ENCODE data around the gene LHX4. TPM values are rescaled to one million over a fixed set of nuclear protein-coding genes. Genes with fewer than 3 reads are reported as not detected.
A peak's percentile ranks its signal among the peaks of the same experiment; 100 is the strongest.

Gene LHX4
- total RNA-seq, 2 donors from 2014 or later: not detected

DNA sequence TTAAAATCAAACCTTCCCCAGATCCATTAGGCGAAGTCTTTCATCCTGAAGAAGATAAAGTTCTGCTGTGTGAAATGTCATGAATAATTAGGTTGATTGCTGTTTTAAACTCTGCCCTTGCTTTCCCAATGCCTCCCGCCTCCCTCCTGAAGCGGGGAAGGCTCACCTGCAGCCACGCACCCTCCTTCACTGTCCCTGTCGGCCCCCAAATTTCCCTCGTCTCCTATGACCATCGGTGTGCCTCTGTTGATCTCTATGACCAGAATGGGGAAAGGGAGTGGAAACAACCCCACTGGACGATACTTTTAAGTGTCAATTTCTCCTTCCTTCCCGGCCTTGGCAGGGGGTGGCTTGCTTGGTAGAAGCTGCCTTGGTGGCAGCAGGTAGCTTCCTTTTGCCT, 35.1 kb downstream of the LHX4 start:
- H3K4me1 Mint-ChIP-seq: peaks cover 3% of the 10 kb centered on the region
- no peak overlapping the region for H3K4me3 Mint-ChIP-seq
- DNase-seq: no peak
- no peaks in the 10 kb centered on the region for H3K9me3 ChIP-seq (ENCODE audit: control insufficient read depth, low read length, poor library complexity, severe bottlenecking)
- peak overlapping the region; percentile 21 for H3K27ac Mint-ChIP-seq
- ATAC-seq: no peak
- H3K36me3 Mint-ChIP-seq (ENCODE audit: low read depth): no peaks in the 10 kb centered on the region
- H3K27me3 Mint-ChIP-seq: no peaks in the 10 kb centered on the region

DNA sequence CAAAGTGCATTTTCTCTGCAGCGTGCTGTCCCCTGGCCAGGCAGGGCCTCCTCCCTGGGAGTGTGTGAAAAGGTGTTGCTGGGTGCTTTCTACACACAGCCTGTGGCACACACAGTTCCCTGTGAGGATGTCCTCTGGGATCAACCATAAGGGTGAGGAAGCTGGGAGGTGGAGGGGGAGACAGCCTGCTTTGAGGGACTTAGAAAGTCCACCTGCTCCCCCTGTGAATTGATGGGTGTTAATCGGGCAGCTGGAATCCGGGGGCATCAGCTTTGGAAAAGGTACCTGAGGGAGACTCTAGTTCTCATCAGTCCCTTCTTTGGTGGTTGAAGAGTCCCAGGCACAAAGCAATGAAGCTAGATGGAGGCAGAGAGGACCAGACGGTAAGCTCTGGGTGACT, 35.8 kb downstream of the LHX4 start:
- no peaks in the 10 kb centered on the region for H3K9me3 ChIP-seq (ENCODE audit: control insufficient read depth, low read length, poor library complexity, severe bottlenecking)
- Mint-ChIP-seq H3K36me3 (ENCODE audit: low read depth) (no peaks in the 10 kb centered on the region), H3K27me3 (no peaks in the 10 kb centered on the region), H3K4me3 (no peak overlapping the region), H3K27ac (no peak overlapping the region), H3K4me1 (peaks cover 3% of the 10 kb centered on the region)
- ATAC-seq (no peak), DNase-seq (no peak)

- Mint-ChIP-seq H3K4me3 (no peak overlapping the region), H3K27me3 (no peaks in the 10 kb centered on the region), H3K36me3 (ENCODE audit: low read depth) (no peaks in the 10 kb centered on the region), H3K27ac (no peak overlapping the region), H3K4me1 (peaks cover 3% of the 10 kb centered on the region)
- no peaks in the 10 kb centered on the region for H3K9me3 ChIP-seq (ENCODE audit: control insufficient read depth, low read length, poor library complexity, severe bottlenecking)
- no peak for DNase-seq
- no peak for ATAC-seq
Observed at GRCh38 chr1:180266275-180267210, 36.5 kb downstream of the LHX4 start.

- H3K27me3 Mint-ChIP-seq: no peaks in the 10 kb centered on the region
- H3K4me3 Mint-ChIP-seq: no peak overlapping the region
- H3K27ac Mint-ChIP-seq: no peak overlapping the region
- DNase-seq (no peak), ATAC-seq (no peak)
- peaks cover 3% of the 10 kb centered on the region for H3K4me1 Mint-ChIP-seq
- H3K36me3 Mint-ChIP-seq (ENCODE audit: low read depth): no peaks in the 10 kb centered on the region
- no peaks in the 10 kb centered on the region for H3K9me3 ChIP-seq (ENCODE audit: control insufficient read depth, low read length, poor library complexity, severe bottlenecking)
Observed at GRCh38 chr1:180267211-180267561, 37.1 kb downstream of the LHX4 start.

GRCh38 chr1:180267761-180268555, 37.9 kb downstream of the LHX4 start:
- H3K27me3 Mint-ChIP-seq: no peaks in the 10 kb centered on the region
- no peak overlapping the region for H3K4me3 Mint-ChIP-seq
- H3K9me3 ChIP-seq (ENCODE audit: control insufficient read depth, low read length, poor library complexity, severe bottlenecking): no peaks in the 10 kb centered on the region
- ATAC-seq: no peak
- H3K36me3 Mint-ChIP-seq (ENCODE audit: low read depth): peaks cover 1% of the 10 kb centered on the region
- H3K27ac Mint-ChIP-seq: no peak overlapping the region
- peaks cover 3% of the 10 kb centered on the region for H3K4me1 Mint-ChIP-seq
- DNase-seq: no peak

DNA sequence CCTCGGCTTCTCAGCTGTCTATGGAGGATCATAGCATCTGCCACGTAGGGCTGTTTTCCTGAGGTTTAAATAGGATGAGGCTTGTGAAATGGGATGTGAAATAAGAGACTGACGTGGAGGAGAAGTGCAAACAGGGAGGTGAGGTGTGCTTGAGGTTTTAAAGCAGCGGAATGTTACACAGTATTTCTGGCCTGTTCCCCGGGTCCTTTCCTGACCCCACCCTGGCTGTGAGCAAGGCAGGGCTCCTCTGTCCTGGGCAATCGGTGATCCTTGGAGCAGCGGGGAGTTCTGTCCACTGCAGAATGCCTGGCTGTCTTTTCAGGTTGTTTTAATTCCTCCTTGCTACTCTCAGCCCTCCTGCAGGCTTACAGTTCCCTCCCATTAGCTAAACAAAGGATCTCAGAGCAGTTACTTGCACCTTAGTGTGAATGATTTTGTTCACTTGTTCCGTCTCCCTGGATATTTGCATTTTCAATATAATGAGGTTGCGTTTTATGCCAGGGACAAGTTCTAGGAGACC, 38.6 kb downstream of the LHX4 start:
- ATAC-seq (no peak), DNase-seq (no peak)
- Mint-ChIP-seq H3K4me1 (peaks cover 3% of the 10 kb centered on the region), H3K27me3 (no peaks in the 10 kb centered on the region), H3K27ac (no peak overlapping the region), H3K36me3 (ENCODE audit: low read depth) (peaks cover 2% of the 10 kb centered on the region), H3K4me3 (no peak overlapping the region)
- no peaks in the 10 kb centered on the region for H3K9me3 ChIP-seq (ENCODE audit: control insufficient read depth, low read length, poor library complexity, severe bottlenecking)

DNA sequence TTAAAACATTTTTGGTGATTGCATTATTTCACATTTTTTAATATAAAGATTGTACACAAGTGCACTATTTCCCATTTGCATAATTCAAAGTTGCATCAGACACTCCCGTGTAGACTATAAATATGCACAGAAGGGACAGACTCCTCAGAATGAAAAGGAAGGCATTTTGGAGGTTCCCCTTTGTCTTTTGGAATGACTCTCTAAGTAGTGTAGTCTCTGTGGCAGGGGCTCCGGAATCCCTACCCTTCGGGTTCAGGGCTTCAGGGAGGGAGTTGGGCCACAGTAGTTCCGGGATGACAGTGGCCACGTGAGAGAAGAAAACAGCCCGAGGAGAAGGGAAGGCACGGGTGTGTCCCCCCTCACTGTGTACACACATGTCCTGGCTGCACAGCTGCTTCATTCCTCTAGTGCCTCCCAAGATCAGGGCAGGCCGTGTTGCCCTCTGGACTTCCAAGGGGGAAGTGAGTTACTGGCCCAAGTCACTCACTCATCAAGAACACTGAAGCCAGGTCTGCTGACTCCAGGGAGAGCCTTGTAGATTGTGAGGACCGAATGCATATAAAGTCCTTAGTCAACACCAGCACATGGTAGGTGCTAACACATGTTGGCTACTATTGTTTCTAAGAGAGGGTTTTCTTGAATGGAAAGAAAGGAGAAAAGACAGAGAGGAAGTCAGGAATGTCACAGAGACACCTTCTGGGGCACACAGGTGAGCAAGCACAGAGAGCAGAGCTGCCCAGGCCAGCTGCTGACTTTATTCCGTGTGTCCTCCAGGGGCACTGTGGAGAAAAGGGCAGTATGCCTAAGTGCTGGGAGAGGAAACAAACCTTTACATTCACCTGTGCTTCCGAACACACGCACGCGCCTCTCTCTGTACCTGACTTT, 39.8 kb downstream of the LHX4 start:
- DNase-seq (no peak), ATAC-seq (no peak)
- H3K36me3 Mint-ChIP-seq (ENCODE audit: low read depth): peaks cover 2% of the 10 kb centered on the region
- H3K9me3 ChIP-seq (ENCODE audit: control insufficient read depth, low read length, poor library complexity, severe bottlenecking): no peaks in the 10 kb centered on the region
- H3K4me1 Mint-ChIP-seq: peaks cover 3% of the 10 kb centered on the region
- H3K4me3 Mint-ChIP-seq: no peak overlapping the region
- no peaks in the 10 kb centered on the region for H3K27me3 Mint-ChIP-seq
- peak overlapping the region; percentile 34 for H3K27ac Mint-ChIP-seq

DNA sequence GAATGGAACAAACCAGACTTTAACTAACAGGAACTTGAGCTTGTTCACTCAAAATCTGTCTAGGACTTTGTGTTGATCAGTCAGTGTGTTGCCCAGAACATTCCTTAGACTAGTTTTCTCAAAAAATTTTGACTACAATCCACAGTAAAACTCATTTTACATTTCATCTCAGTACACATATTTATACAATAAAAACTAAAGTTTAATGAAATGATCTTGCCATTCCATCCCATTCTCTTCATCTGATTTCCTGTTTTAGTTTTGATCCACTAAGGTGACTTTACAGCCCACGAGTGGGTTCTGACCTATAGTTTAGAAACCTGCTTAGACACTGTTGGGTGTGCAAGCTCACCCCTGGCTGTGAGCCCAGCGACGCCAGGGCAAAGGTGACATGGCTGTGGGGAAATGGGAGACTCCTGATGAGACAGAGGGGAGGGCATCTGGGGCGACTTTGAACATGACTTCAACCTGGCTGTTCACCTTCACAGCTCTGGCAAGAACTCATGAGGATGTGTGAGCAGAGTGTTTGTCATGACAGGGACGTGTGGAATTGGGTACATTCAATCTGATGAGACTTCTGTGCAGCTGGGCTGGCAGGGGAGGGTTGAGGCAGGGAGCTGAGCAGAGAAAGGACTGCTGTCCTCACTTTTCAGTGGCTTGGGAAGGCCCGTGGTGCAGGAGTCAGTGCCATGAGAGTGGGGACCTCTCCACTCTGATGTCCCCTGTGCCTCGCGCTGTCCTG, 40.6 kb downstream of the LHX4 start:
- peaks cover 2% of the 10 kb centered on the region for H3K36me3 Mint-ChIP-seq (ENCODE audit: low read depth)
- no peak for DNase-seq
- peak overlapping the region; percentile 34 for H3K27ac Mint-ChIP-seq
- no peaks in the 10 kb centered on the region for H3K27me3 Mint-ChIP-seq
- no peaks in the 10 kb centered on the region for H3K9me3 ChIP-seq (ENCODE audit: control insufficient read depth, low read length, poor library complexity, severe bottlenecking)
- no peak overlapping the region for H3K4me3 Mint-ChIP-seq
- H3K4me1 Mint-ChIP-seq: no peaks in the 10 kb centered on the region
- ATAC-seq: no peak

GRCh38 chr1:180271272-180272255, 41.5 kb downstream of the LHX4 start:
- no peaks in the 10 kb centered on the region for H3K9me3 ChIP-seq (ENCODE audit: control insufficient read depth, low read length, poor library complexity, severe bottlenecking)
- H3K36me3 Mint-ChIP-seq (ENCODE audit: low read depth): peaks cover 2% of the 10 kb centered on the region
- ATAC-seq (no peak), DNase-seq (no peak)
- no peak overlapping the region for H3K4me3 Mint-ChIP-seq
- no peak overlapping the region for H3K27ac Mint-ChIP-seq
- H3K27me3 Mint-ChIP-seq: no peaks in the 10 kb centered on the region
- H3K4me1 Mint-ChIP-seq: no peaks in the 10 kb centered on the region

- H3K9me3 ChIP-seq (ENCODE audit: control insufficient read depth, low read length, poor library complexity, severe bottlenecking): no peaks in the 10 kb centered on the region
- H3K4me3 Mint-ChIP-seq: no peak overlapping the region
- ATAC-seq (no peak), DNase-seq (no peak)
- peaks cover 2% of the 10 kb centered on the region for H3K36me3 Mint-ChIP-seq (ENCODE audit: low read depth)
- H3K27ac Mint-ChIP-seq: no peak overlapping the region
- no peaks in the 10 kb centered on the region for H3K4me1 Mint-ChIP-seq
- H3K27me3 Mint-ChIP-seq: no peaks in the 10 kb centered on the region
Observed at GRCh38 chr1:180272395-180272794, 42.3 kb downstream of the LHX4 start.

DNA sequence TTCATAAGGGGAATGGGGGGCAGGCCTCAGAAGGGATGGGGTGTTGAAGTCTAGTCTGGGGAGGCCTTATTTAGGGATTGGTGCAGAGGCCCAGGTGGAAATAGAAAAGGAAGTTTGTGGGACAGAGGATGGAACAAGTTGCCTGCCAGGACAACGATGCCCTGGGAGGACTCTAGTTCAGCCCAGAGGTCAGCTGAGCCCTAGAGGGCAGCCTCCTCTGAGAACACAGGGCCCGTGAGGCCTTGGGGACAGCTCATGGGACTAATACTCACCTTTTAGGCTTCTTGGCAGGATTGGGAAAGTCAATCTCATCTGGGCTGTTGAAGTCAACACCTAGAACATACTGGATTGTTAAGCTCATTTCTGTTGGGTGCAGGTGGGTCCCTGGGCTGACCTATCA, 43.0 kb downstream of the LHX4 start:
- Mint-ChIP-seq H3K27me3 (no peaks in the 10 kb centered on the region), H3K27ac (no peak overlapping the region), H3K36me3 (ENCODE audit: low read depth) (peaks cover 2% of the 10 kb centered on the region), H3K4me3 (no peak overlapping the region), H3K4me1 (no peaks in the 10 kb centered on the region)
- ATAC-seq (no peak), DNase-seq (no peak)
- H3K9me3 ChIP-seq (ENCODE audit: control insufficient read depth, low read length, poor library complexity, severe bottlenecking): no peaks in the 10 kb centered on the region

Measured in T-helper 17 cell (primary cell).